Measurements from ENCODE around the gene GPR78.

The GPR78 gene

GRCh38 chr4:8598391-8599090 is 18.3 kb downstream of the GPR78 start:
- Histone ChIP-seq H3K79me2 (no peaks in the 10 kb centered on the region), H3K9me3 (ENCODE audit: control insufficient read depth, low read length) (no peaks in the 10 kb centered on the region), H2AFZ (no peak overlapping the region), H3K4me1 (no peaks in the 10 kb centered on the region), H3K9ac (no peak overlapping the region), H3K27me3 (ENCODE audit: control insufficient read depth, insufficient read depth, low read length) (peaks cover 5% of the 10 kb centered on the region), H3K27ac (no peak overlapping the region), H3K4me2 (ENCODE audit: low read length) (no peak overlapping the region), H3K4me3 (ENCODE audit: low read depth, low read length) (no peak overlapping the region), H3K36me3 (ENCODE audit: control insufficient read depth, insufficient read depth, low read length) (no peaks in the 10 kb centered on the region)
- TF ChIP-seq CTCF (IDR thresholded peaks at IDR 0.05) = no peak

GRCh38 chr4:8599091-8599460 is 18.9 kb downstream of the GPR78 start:
- Histone ChIP-seq H3K36me3 (ENCODE audit: control insufficient read depth, insufficient read depth, low read length) (no peaks in the 10 kb centered on the region), H3K4me1 (no peaks in the 10 kb centered on the region), H2AFZ (no peak overlapping the region), H3K4me3 (ENCODE audit: low read depth, low read length) (no peak overlapping the region), H3K27me3 (ENCODE audit: control insufficient read depth, insufficient read depth, low read length) (no peaks in the 10 kb centered on the region), H3K9ac (no peak overlapping the region), H3K9me3 (ENCODE audit: control insufficient read depth, low read length) (no peaks in the 10 kb centered on the region), H3K79me2 (no peaks in the 10 kb centered on the region), H3K27ac (no peak overlapping the region), H3K4me2 (ENCODE audit: low read length) (no peak overlapping the region)
- no peak for TF ChIP-seq CTCF (IDR thresholded peaks at IDR 0.05)

DNA sequence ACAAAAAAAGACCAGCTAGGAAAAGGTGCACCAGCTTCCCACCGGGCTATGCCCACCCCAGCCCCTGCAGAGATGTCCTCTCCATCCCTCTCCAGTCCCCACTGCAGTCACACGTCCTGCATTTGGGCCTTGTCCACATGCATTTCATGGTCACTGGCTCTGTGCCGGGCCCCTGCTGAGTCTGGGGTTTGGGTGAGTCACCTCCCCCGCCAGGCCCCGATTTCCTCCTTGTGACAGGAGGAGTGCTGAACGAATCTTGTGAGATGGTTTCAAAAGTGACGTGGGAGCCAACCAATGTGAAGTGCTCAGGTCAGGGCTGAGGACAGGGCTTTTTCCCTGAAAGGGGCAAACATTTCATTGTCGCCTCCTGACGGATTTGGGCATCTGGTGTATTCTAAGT is 19.5 kb downstream of the GPR78 start:
- no peaks in the 10 kb centered on the region for H3K27me3 ChIP-seq (ENCODE audit: control insufficient read depth, insufficient read depth, low read length)
- no peaks in the 10 kb centered on the region for H3K36me3 ChIP-seq (ENCODE audit: control insufficient read depth, insufficient read depth, low read length)
- no peak overlapping the region for H3K9ac ChIP-seq
- H3K4me3 ChIP-seq (ENCODE audit: low read depth, low read length) = no peak overlapping the region
- no peak overlapping the region for H3K27ac ChIP-seq
- H3K4me1 ChIP-seq = no peaks in the 10 kb centered on the region
- no peak overlapping the region for H2AFZ ChIP-seq
- no peaks in the 10 kb centered on the region for H3K9me3 ChIP-seq (ENCODE audit: control insufficient read depth, low read length)
- TF ChIP-seq CTCF (IDR thresholded peaks at IDR 0.05) = no peak
- H3K4me2 ChIP-seq (ENCODE audit: low read length) = no peak overlapping the region
- H3K79me2 ChIP-seq = no peaks in the 10 kb centered on the region

DNA sequence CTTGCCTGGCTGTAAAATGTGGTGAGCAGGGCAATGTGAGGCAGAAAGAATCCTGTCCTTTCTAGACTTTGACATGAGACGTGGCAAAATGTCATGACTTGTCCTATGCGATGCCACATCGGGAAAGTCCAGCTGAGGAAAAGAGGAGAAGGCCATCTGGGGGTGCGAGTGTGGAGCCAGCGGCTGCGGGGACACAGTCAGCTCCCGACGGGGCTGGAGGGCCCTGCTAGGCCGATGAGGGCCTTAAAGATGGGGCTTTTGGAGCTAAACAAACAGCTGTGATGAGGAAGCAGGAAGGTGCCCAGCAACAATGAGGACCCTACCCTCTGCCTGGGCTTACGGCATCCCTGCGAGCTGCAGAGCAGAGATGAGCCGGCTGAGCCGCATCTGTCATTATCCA is 20.1 kb downstream of the GPR78 start:
- Histone ChIP-seq H3K36me3 (ENCODE audit: control insufficient read depth, insufficient read depth, low read length) (no peaks in the 10 kb centered on the region), H3K27me3 (ENCODE audit: control insufficient read depth, insufficient read depth, low read length) (no peaks in the 10 kb centered on the region), H3K79me2 (no peaks in the 10 kb centered on the region), H3K27ac (no peak overlapping the region), H3K4me1 (no peaks in the 10 kb centered on the region), H2AFZ (no peak overlapping the region), H3K4me3 (ENCODE audit: low read depth, low read length) (no peak overlapping the region), H3K9ac (no peak overlapping the region), H3K4me2 (ENCODE audit: low read length) (no peak overlapping the region), H3K9me3 (ENCODE audit: control insufficient read depth, low read length) (no peaks in the 10 kb centered on the region)
- no peak for TF ChIP-seq CTCF (IDR thresholded peaks at IDR 0.05)

- Histone ChIP-seq H3K4me2 (ENCODE audit: low read length) (no peak overlapping the region), H3K4me3 (ENCODE audit: low read depth, low read length) (no peak overlapping the region), H3K4me1 (no peaks in the 10 kb centered on the region), H3K36me3 (ENCODE audit: control insufficient read depth, insufficient read depth, low read length) (no peaks in the 10 kb centered on the region), H3K9ac (no peak overlapping the region), H3K27me3 (ENCODE audit: control insufficient read depth, insufficient read depth, low read length) (no peaks in the 10 kb centered on the region), H2AFZ (no peak overlapping the region), H3K9me3 (ENCODE audit: control insufficient read depth, low read length) (no peaks in the 10 kb centered on the region), H3K79me2 (no peaks in the 10 kb centered on the region), H3K27ac (no peak overlapping the region)
- TF ChIP-seq CTCF (IDR thresholded peaks at IDR 0.05) = no peak
Observed at GRCh38 chr4:8600686-8601085, 20.5 kb downstream of the GPR78 start.
